Activated T-cell treated with anti-CD3 and anti-CD28 coated beads for 48 hours (primary cell): ENCODE data around the gene UBR4.

Experiments used
- DNase-seq: peaks from one replicate; pipeline ENCODE4 v3.0.0-alpha.2; 2020; ENCODE audit warnings: low read depth

UBR4 gene

GRCh38 chr1:19055001-19055400, 155.1 kb downstream of the UBR4 start:
- no peak for DNase-seq

- no peak for DNase-seq
These were observed 155.8 kb downstream of the UBR4 start for GRCh38 chr1:19054216-19054615.

GRCh38 chr1:19053486-19053885, 156.6 kb downstream of the UBR4 start:
- DNase-seq, result no peak

- no peak for DNase-seq
These were observed 160.3 kb downstream of the UBR4 start for GRCh38 chr1:19049798-19050197.

GRCh38 chr1:19049128-19049768, 160.8 kb downstream of the UBR4 start:
- DNase-seq, result no peak

- DNase-seq, result no peak
These were observed 162.9 kb downstream of the UBR4 start for GRCh38 chr1:19046972-19047731.

GRCh38 chr1:19045898-19046880, 163.9 kb downstream of the UBR4 start:
- no peak for DNase-seq

GRCh38 chr1:19044975-19045831, 164.9 kb downstream of the UBR4 start:
- DNase-seq, result no peak

GRCh38 chr1:19044471-19044870, 165.6 kb downstream of the UBR4 start:
- DNase-seq, result no peak

GRCh38 chr1:19043579-19044443, 166.3 kb downstream of the UBR4 start:
- no peak for DNase-seq

GRCh38 chr1:19042675-19043578, 167.1 kb downstream of the UBR4 start:
- DNase-seq, result peak; percentile 5

GRCh38 chr1:19040010-19040680, 169.9 kb downstream of the UBR4 start:
- DNase-seq, result no peak

- no peak for DNase-seq
These were observed 171.3 kb downstream of the UBR4 start for GRCh38 chr1:19038732-19039131.

- no peak for DNase-seq
These were observed 172.0 kb downstream of the UBR4 start for GRCh38 chr1:19038096-19038495.

GRCh38 chr1:19037659-19038058, 172.4 kb downstream of the UBR4 start:
- no peak for DNase-seq

GRCh38 chr1:19036813-19037605, 173.1 kb downstream of the UBR4 start:
- DNase-seq, result no peak

- DNase-seq, result no peak
These were observed 173.8 kb downstream of the UBR4 start for GRCh38 chr1:19036041-19036812.
